ENCODE results near the gene HNRNPUL2. TPM values are rescaled to one million over a fixed set of nuclear protein-coding genes. Genes with fewer than 3 reads are reported as not detected.
A peak's percentile ranks its signal among the peaks of the same experiment; 100 is the strongest.

Gene HNRNPUL2
- total and polyA plus RNA-seq, 2 donors (not counting 1 experiment from before 2014, with no cell fraction given) = 14.6 to 70.4 TPM

DNA sequence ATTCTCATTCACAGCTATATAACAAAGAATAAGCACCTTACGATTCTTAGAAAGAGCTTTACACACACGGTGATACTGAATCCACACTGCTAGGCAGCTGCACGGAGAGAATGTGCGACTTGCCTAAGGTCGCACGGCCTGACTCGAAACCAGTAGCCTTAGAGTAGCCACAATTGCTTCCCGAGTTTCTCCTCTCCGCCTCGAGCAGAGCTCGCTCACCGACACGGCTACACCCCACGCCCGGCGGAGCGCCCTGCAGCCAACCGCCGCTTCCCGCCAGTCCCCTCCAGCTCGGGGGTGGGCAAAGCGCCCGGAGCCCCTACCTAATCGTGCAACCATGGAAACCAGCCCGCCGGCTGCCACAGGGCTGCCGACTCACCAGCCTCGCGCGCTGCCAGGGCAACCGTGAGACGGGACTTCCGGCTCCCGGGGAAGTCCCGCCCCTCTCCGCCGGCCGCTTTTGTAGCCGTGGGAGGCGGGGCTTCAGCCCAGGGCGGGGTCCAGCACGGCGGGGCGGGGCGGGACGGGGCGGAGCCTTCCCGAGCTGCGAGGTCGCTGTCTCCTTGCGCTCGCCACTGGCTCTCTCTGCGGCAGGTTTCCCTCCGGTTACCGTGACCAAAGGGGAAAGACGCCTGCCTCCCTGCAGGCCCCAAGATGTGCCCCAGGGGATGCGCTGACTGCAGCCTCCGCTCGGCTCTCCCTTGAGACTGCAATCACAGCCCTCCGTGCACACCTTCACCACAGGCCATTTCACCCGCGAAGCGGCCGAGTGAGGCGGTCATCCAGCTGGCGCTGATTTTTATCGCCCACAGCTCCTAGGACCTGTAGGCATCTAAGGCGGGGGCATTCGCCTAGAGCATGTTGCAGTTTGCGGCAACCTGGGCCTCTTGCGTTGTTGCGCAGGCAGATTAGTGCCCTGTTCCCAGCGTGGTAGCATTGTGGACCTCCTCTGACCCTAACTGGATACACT, 21.1 kb downstream of the HNRNPUL2 start:
- H3K4me1 ChIP-seq (ENCODE audit: control insufficient read depth in 2 of 2, insufficient read depth in 2 of 2, low read length in 2 of 2) = peaks cover 39 to 50% of the 10 kb centered on the region in 2 donors
- WGBS (ENCODE audit: insufficient coverage) = 7% methylated on average over 73 of the region's 73 CpGs
- CTCF ChIA-PET = interaction anchor here (0.5 to 3.3 kb wide), 13 partner anchors 12 to 1482 kb away, joined by 3 to 13 read pairs (median 4); partner anchors contain the start of genes HNRNPUL2, SLC3A2, TTC9C and TUT1

More for the DNA sequence above, 21.1 kb downstream of the HNRNPUL2 start:
- peak overlapping the region; percentile 91 for H3K27ac Mint-ChIP-seq
- Histone ChIP-seq H3K36me3 (replicated peaks in 1 of 2; ENCODE audit: control extremely low read depth in 1 of 2, control insufficient read depth in 1 of 2, extremely low read depth in 1 of 2, insufficient read depth in 2 of 2, low read length in 1 of 2) (peaks cover 0 to 8% of the 10 kb centered on the region in 2 experiments), H2AFZ (ENCODE audit: insufficient read depth, low read depth, low read length, poor library complexity, severe bottlenecking) (peak overlapping the region; percentile 86), H3K4me3 (ENCODE audit: control extremely low read depth in 1 of 5, extremely low read depth in 1 of 5, insufficient read depth in 1 of 5, low read depth in 2 of 5, low read length in 4 of 5) (peak overlapping the region; percentile 65 to 86 (median 69)), H3K4me2 (replicated peaks; ENCODE audit: low read depth, low read length, poor library complexity, severe bottlenecking) (peak overlapping the region; percentile 95), H4K20me1 (ENCODE audit: control insufficient read depth, insufficient read depth, low read length, poor library complexity, severe bottlenecking) (no peaks in the 10 kb centered on the region), H3K9me3 (ENCODE audit: control extremely low read depth in 1 of 3, control insufficient read depth in 2 of 3, insufficient read depth in 1 of 3, low read length in 2 of 3) (no peaks in the 10 kb centered on the region), H3K9ac (ENCODE audit: low read length) (peak overlapping the region; percentile 83), H3K27ac (ENCODE audit: low read length in 2 of 2) (peak overlapping the region; percentile 61 to 91), H3K27me3 (replicated peaks in 1 of 4; ENCODE audit: control extremely low read depth in 1 of 4, control insufficient read depth in 3 of 4, insufficient read depth in 4 of 4, low read length in 3 of 4) (no peaks in the 10 kb centered on the region), H3K79me2 (ENCODE audit: control insufficient read depth, insufficient read depth, low read length) (peaks cover 25% of the 10 kb centered on the region)
- H3K4me1 Mint-ChIP-seq = peaks cover 51% of the 10 kb centered on the region
- peak; percentile 95 for DNase-seq
- intact Hi-C loops (cut with micrococcal nuclease) = loop anchor here (1.0 to 5.0 kb wide), 6 partner anchors 41 to 175 kb away; partner anchors contain the start of genes C11orf98, CSKMT, EEF1G and ROM1
- TF ChIP-seq CTCF (IDR thresholded peaks at IDR 0.05) = no peak
- no peak for TF ChIP-seq EZH2 (IDR thresholded peaks at IDR 0.05; ENCODE audit: borderline replicate concordance, insufficient read depth, low read depth, low read length, poor library complexity, severe bottlenecking)
- ATAC-seq (ENCODE audit: low read depth) = peak; percentile 73
- H3K9me3 Mint-ChIP-seq (ENCODE audit: insufficient read depth) = no peaks in the 10 kb centered on the region
- H3K27me3 Mint-ChIP-seq = no peaks in the 10 kb centered on the region
- H3K4me3 Mint-ChIP-seq = peak overlapping the region; percentile 92
- POLR2A ChIA-PET = interaction anchor here (0.5 to 6.5 kb wide), 18 partner anchors 10 to 175 kb away, joined by 3 to 66 read pairs (median 3); partner anchors contain the start of genes B3GAT3, C11orf98, CSKMT and HNRNPUL2

Data from B cell (primary cell).